ENCODE data around the gene KCNE1.
"Not testable (repeated sequence)": the region's sequence is repeated elsewhere in the genome, so short reads cannot be mapped to it uniquely, and the experiment has no call there.

Gene KCNE1

GRCh38 chr21:34511787-34512455 is at the start of gene KCNE1:
Gene KCNE1, minus strand, starts transcription at chr21:34512210. Its CDS starts 62,576 bp downstream, at chr21:34449634.
- no peak for DNase-seq

GRCh38 chr21:34561806-34562205 is 49.8 kb upstream of the KCNE1 start:
- no peak for DNase-seq

GRCh38 chr21:34560609-34561008 is 48.6 kb upstream of the KCNE1 start:
- no peak for DNase-seq

- no peak for DNase-seq
Observed at GRCh38 chr21:34560021-34560420, 48.0 kb upstream of the KCNE1 start.

- no peak for DNase-seq
Observed at GRCh38 chr21:34559089-34559631, 47.1 kb upstream of the KCNE1 start.

- no peak for DNase-seq
Observed at GRCh38 chr21:34558166-34558565, 46.2 kb upstream of the KCNE1 start.

GRCh38 chr21:34557261-34557660 is 45.3 kb upstream of the KCNE1 start:
- no peak for DNase-seq

- not testable (repeated sequence) for DNase-seq
Observed at GRCh38 chr21:34554670-34555069, 42.7 kb upstream of the KCNE1 start.

- DNase-seq = no peak
Observed at GRCh38 chr21:34554227-34554626, 42.2 kb upstream of the KCNE1 start.

GRCh38 chr21:34553151-34553952 is 41.3 kb upstream of the KCNE1 start:
- no peak for DNase-seq

GRCh38 chr21:34552360-34553098 is 40.5 kb upstream of the KCNE1 start:
- DNase-seq = no peak

GRCh38 chr21:34550182-34550799 is 38.3 kb upstream of the KCNE1 start:
- DNase-seq = no peak

GRCh38 chr21:34548781-34549376 is 36.9 kb upstream of the KCNE1 start:
- no peak for DNase-seq

GRCh38 chr21:34546542-34546941 is 34.5 kb upstream of the KCNE1 start:
- DNase-seq = no peak

- no peak for DNase-seq
Observed at GRCh38 chr21:34545079-34545884, 33.3 kb upstream of the KCNE1 start.

GRCh38 chr21:34544032-34544496 is 32.1 kb upstream of the KCNE1 start:
- DNase-seq = peak; percentile 3 to 46

- DNase-seq = no peak
Observed at GRCh38 chr21:34543017-34543416, 31.0 kb upstream of the KCNE1 start.

GRCh38 chr21:34540206-34540605 is 28.2 kb upstream of the KCNE1 start:
- no peak for DNase-seq

GRCh38 chr21:34537838-34538237 is 25.8 kb upstream of the KCNE1 start:
- no peak for DNase-seq

GRCh38 chr21:34536820-34537219 is 24.8 kb upstream of the KCNE1 start:
- DNase-seq = no peak

GRCh38 chr21:34536311-34536710 is 24.3 kb upstream of the KCNE1 start:
- DNase-seq = no peak
